Measurements from ENCODE around the gene RIBC1. TPM values are rescaled to one million over a fixed set of nuclear protein-coding genes. Genes with fewer than 3 reads are reported as not detected.

Gene RIBC1
- total and polyA plus RNA-seq, 3 donors from 2014 or later: 20.3 to 52.0 (median 41.6) TPM

GRCh38 chrX:53438832-53439230, 16.2 kb downstream of the RIBC1 start:
- intact Hi-C loops (cut with DNase I; ENCODE audit: low total_unique reads): no loop called here
- H3K4me3 ChIP-seq: no peak overlapping the region
- no peak for DNase-seq
- H3K9me3 ChIP-seq: no peaks in the 10 kb centered on the region
- no peak for TF ChIP-seq CTCF (IDR thresholded peaks at IDR 0.05)
- no peak for TF ChIP-seq POLR2A (IDR thresholded peaks at IDR 0.05)
- whole genome bisulfite sequencing, 2 donors: 63% methylated on average over 1 of the region's 1 CpG; no CpG with 5 or more reads in 1 of the 2 donors
- H3K36me3 ChIP-seq (ENCODE audit: low read depth, missing control alignments): no peaks in the 10 kb centered on the region
- no peaks in the 10 kb centered on the region for H3K27me3 ChIP-seq
- H3K4me1 ChIP-seq: peaks cover 6% of the 10 kb centered on the region
- no peak overlapping the region for H3K27ac ChIP-seq

- H3K27me3 ChIP-seq: no peaks in the 10 kb centered on the region
Observed at GRCh38 chrX:53440101-53440500, 17.4 kb downstream of the RIBC1 start.

GRCh38 chrX:53440621-53441517, 18.2 kb downstream of the RIBC1 start:
- Histone ChIP-seq H3K27me3 (no peaks in the 10 kb centered on the region), H3K27ac (no peak overlapping the region), H3K4me3 (peak overlapping the region in 1 of 2 donors; percentile 39), H3K36me3 (ENCODE audit: low read depth, missing control alignments) (no peaks in the 10 kb centered on the region), H3K4me1 (peaks cover 6% of the 10 kb centered on the region), H3K9me3 (no peaks in the 10 kb centered on the region)
- intact Hi-C loops (cut with DNase I; ENCODE audit: low total_unique reads): no loop called here
- TF ChIP-seq CTCF (IDR thresholded peaks at IDR 0.05): no peak
- no peak for TF ChIP-seq POLR2A (IDR thresholded peaks at IDR 0.05)
- DNase-seq: peak; percentile 21
- WGBS, 2 donors: 6 to 13% methylated on average over 18 to 39 of the region's 39 CpGs

More at GRCh38 chrX:53440101-53440500, 17.4 kb downstream of the RIBC1 start:
- TF ChIP-seq CTCF (IDR thresholded peaks at IDR 0.05) (no peak), POLR2A (IDR thresholded peaks at IDR 0.05) (no peak)
- no peak for DNase-seq
- Histone ChIP-seq H3K9me3 (no peaks in the 10 kb centered on the region), H3K4me1 (peaks cover 6% of the 10 kb centered on the region), H3K36me3 (ENCODE audit: low read depth, missing control alignments) (no peaks in the 10 kb centered on the region), H3K27ac (no peak overlapping the region), H3K4me3 (no peak overlapping the region)
- 71 to 73% methylated on average over 5 of the region's 5 CpGs for WGBS, 2 donors
- intact Hi-C loops (cut with DNase I; ENCODE audit: low total_unique reads): no loop called here

- TF ChIP-seq POLR2A (IDR thresholded peaks at IDR 0.05) (no peak), CTCF (IDR thresholded peaks at IDR 0.05) (no peak)
- WGBS, 2 donors: 6% methylated on average over 12 to 38 of the region's 44 CpGs
- Histone ChIP-seq H3K36me3 (ENCODE audit: low read depth, missing control alignments) (no peaks in the 10 kb centered on the region), H3K4me1 (peaks cover 6% of the 10 kb centered on the region), H3K27ac (no peak overlapping the region), H3K4me3 (peak overlapping the region in 1 of 2 donors; percentile 39), H3K27me3 (no peaks in the 10 kb centered on the region), H3K9me3 (no peaks in the 10 kb centered on the region)
- intact Hi-C loops (cut with DNase I; ENCODE audit: low total_unique reads): no loop called here
- peak; percentile 75 for DNase-seq
Observed at GRCh38 chrX:53441531-53442321, 19.1 kb downstream of the RIBC1 start.
